B cell (primary cell): ENCODE measurements around the gene ZNF597. TPM values are rescaled to one million over a fixed set of nuclear protein-coding genes. Genes with fewer than 3 reads are reported as not detected.

Experiments
- ATAC-seq: fragments of 200-7000 bp; cut with Tn5 transposase; one replicate; pipeline ENCODE4 v1.10.0; 2021; ENCODE audit warnings: low read depth, mild to moderate bottlenecking, moderate number of reproducible peaks, moderate library complexity
- CTCF ChIA-PET: fragments of 350-600 bp; sonication (Branson Sonifier 250); formaldehyde crosslinking; loops from one replicate; lab custom pipeline; 2021; ENCODE audit warnings: antibody characterized with exemption, inconsistent platforms; lab: Charles Lee
- POLR2A ChIA-PET: fragments of 350-600 bp; sonication (Branson Sonifier 250); formaldehyde crosslinking; loops from one replicate; lab custom pipeline; 2021; ENCODE audit warnings: antibody characterized with exemption; lab: Charles Lee
- DNase-seq: peaks from one replicate; pipeline ENCODE4 v3.0.0; 2013
- H2AFZ ChIP-seq: 2 replicates; pipeline ENCODE4 v1.6.1; 2012; ENCODE audit warnings: mild to moderate bottlenecking, low read depth, low read length; ENCODE audit not compliant: insufficient read depth, poor library complexity, severe bottlenecking
- H3K27ac ChIP-seq, 2 donors: 1 replicate in 1 of 2; 2 replicates in 1 of 2; pipeline ENCODE4 v1.5.1; 2012 to 2013; ENCODE audit warnings: low read length in 2 of 2, mild to moderate bottlenecking in 2 of 2, moderate library complexity in 1 of 2
- H3K27me3 ChIP-seq, 4 experiments: fragments of 200-600 bp in 1 of 4; sonication (generic) in 1 of 4; replicated peaks in 1 of 4; 1 replicate in 2 of 4; 2 replicates in 2 of 4; pipeline versions ENCODE4 v1.6.1 to v1.7.0; 2013 to 2016; ENCODE audit warnings: low read length in 3 of 4, mild to moderate bottlenecking in 2 of 4, mixed read lengths in 1 of 4, moderate library complexity in 1 of 4; ENCODE audit not compliant: insufficient read depth in 4 of 4, control insufficient read depth in 3 of 4; ENCODE audit errors: control extremely low read depth in 1 of 4
- H3K36me3 ChIP-seq, 2 experiments: replicated peaks in 1 of 2; 1 replicate in 1 of 2; 2 replicates in 1 of 2; pipeline versions ENCODE4 v1.6.1 to v1.7.1; 2013; ENCODE audit warnings: low read length in 1 of 2; ENCODE audit not compliant: insufficient read depth in 2 of 2, control insufficient read depth in 1 of 2; ENCODE audit errors: control extremely low read depth in 1 of 2, extremely low read depth in 1 of 2
- H3K4me1 ChIP-seq, 2 donors: fragments of 200-600 bp in 1 of 2; sonication (generic) in 1 of 2; 1 replicate in 1 of 2; 2 replicates in 1 of 2; pipeline versions ENCODE4 v1.5.1 to v1.6.1; 2013 to 2017; ENCODE audit warnings: low read length in 2 of 2; ENCODE audit not compliant: control insufficient read depth in 2 of 2, insufficient read depth in 2 of 2
- H3K4me2 ChIP-seq: replicated peaks from 2 replicates; pipeline ENCODE3; 2012; ENCODE audit warnings: mild to moderate bottlenecking, low read depth, low read length; ENCODE audit not compliant: poor library complexity, severe bottlenecking
- H3K4me3 ChIP-seq, 5 experiments: fragments of 200-600 bp in 1 of 5; sonication (generic) in 1 of 5; 1 replicate in 3 of 5; 2 replicates in 2 of 5; pipeline versions ENCODE4 v1.5.1 to v1.7.0; 2011 to 2016; ENCODE audit warnings: low read length in 4 of 5, mild to moderate bottlenecking in 4 of 5, low read depth in 2 of 5, control low read depth in 1 of 5, moderate library complexity in 1 of 5; ENCODE audit not compliant: insufficient read depth in 1 of 5; ENCODE audit errors: control extremely low read depth in 1 of 5, extremely low read depth in 1 of 5
- H3K79me2 ChIP-seq: fragments of 200-600 bp; sonication (generic); one replicate; pipeline ENCODE4 v1.6.0; 2016; ENCODE audit warnings: low read length; ENCODE audit not compliant: control insufficient read depth, insufficient read depth
- H3K9ac ChIP-seq: fragments of 200-600 bp; sonication (generic); 2 replicates; pipeline ENCODE4 v1.6.1; 2017; ENCODE audit warnings: mild to moderate bottlenecking, low read length, moderate library complexity
- H3K9me3 ChIP-seq, 3 donors: one replicate each; pipeline versions ENCODE4 v1.6.1 to v1.7.1; 2013; ENCODE audit warnings: low read length in 2 of 3; ENCODE audit not compliant: control insufficient read depth in 2 of 3, insufficient read depth in 1 of 3; ENCODE audit errors: control extremely low read depth in 1 of 3
- H4K20me1 ChIP-seq: 2 replicates; pipeline ENCODE4 v1.6.0; 2012; ENCODE audit warnings: mild to moderate bottlenecking, low read length; ENCODE audit not compliant: insufficient read depth, control insufficient read depth, poor library complexity, severe bottlenecking
- H3K27ac Mint-ChIP-seq: one replicate; pipeline ENCODE4 v1.8.0; 2021; ENCODE audit warnings: mixed read lengths
- H3K27me3 Mint-ChIP-seq: one replicate; pipeline ENCODE4 v1.8.0; 2021; ENCODE audit warnings: mixed read lengths
- H3K4me1 Mint-ChIP-seq: one replicate; pipeline ENCODE4 v1.8.0; 2021; ENCODE audit warnings: mixed read lengths
- H3K4me3 Mint-ChIP-seq: one replicate; pipeline ENCODE4 v1.8.0; 2021; ENCODE audit warnings: mixed read lengths
- H3K9me3 Mint-ChIP-seq: one replicate; pipeline ENCODE4 v1.8.0; 2022; ENCODE audit warnings: mixed read lengths; ENCODE audit not compliant: insufficient read depth
- CTCF ChIP-seq: fragments of 200-600 bp; IDR thresholded peaks from one replicate; pipeline ENCODE4 v1.8.0; 2022; ENCODE audit warnings: antibody characterized with exemption, mild to moderate bottlenecking
- EZH2 ChIP-seq: IDR thresholded peaks from 2 replicates; pipeline ENCODE4 v1.6.1; 2012; ENCODE audit warnings: borderline replicate concordance, low read depth, mild to moderate bottlenecking, moderate library complexity, low read length; ENCODE audit not compliant: insufficient read depth, poor library complexity, severe bottlenecking
- WGBS: methylation state at CpG from one replicate; pipeline ENCODE4 v1.1.5; 2013; ENCODE audit warnings: missing lambda C conversion rate; ENCODE audit not compliant: insufficient coverage; 5-methylcytosine and 5-hydroxymethylcytosine counted together
- intact Hi-C: fragments of 100-400 bp; cut with micrococcal nuclease; formaldehyde crosslinking; loops from one replicate; pipeline ENCODE4 v1.10.0; 2022
- polyA plus RNA-seq: library from polyadenylated mRNA; depleted of rRNA; stranded (reverse); fragments of >200 nt; gene quantifications from 2 replicates; pipeline ENCODE4 v1.2.3, GENCODE V29; 2012
- total RNA-seq, 2 donors: library from RNA; stranded (reverse); fragments of 120-200 nt in 1 of 2; gene quantifications; 1 replicate in 1 of 2; 2 replicates in 1 of 2; pipeline versions ENCODE4 v1.2.3 to v1.2.4, GENCODE V29; 2013 to 2022

ZNF597 gene
- total and polyA plus RNA-seq, 2 donors (not counting 1 experiment from before 2014, with no cell fraction given): 1.3 to 5.0 TPM

GRCh38 chr16:3471518-3472176 is 28.3 kb upstream of the ZNF597 start:
- H3K9me3 Mint-ChIP-seq: no peaks in the 10 kb centered on the region
- H3K4me1 Mint-ChIP-seq: peaks cover 26% of the 10 kb centered on the region
- Histone ChIP-seq H3K79me2 (peaks cover 99% of the 10 kb centered on the region), H3K36me3 (peaks cover 0 to 7% of the 10 kb centered on the region in 2 experiments), H3K27ac (no peak overlapping the region), H3K9me3 (peaks cover 0 to 26% (median 6%) of the 10 kb centered on the region in 3 donors), H3K4me2 (no peak overlapping the region), H3K4me1 (no peaks in the 10 kb centered on the region), H3K9ac (no peak overlapping the region), H4K20me1 (peaks cover 89% of the 10 kb centered on the region), H3K27me3 (no peaks in the 10 kb centered on the region), H3K4me3 (no peak overlapping the region), H2AFZ (no peak overlapping the region)
- no peak overlapping the region for H3K4me3 Mint-ChIP-seq
- DNase-seq (no peak), ATAC-seq (no peak)
- intact Hi-C loops: no loop called here
- ChIA-PET POLR2A (no interaction called here), CTCF (no interaction called here)
- WGBS: 97% methylated on average over 20 of the region's 20 CpGs
- TF ChIP-seq CTCF (no peak), EZH2 (no peak)
- H3K27ac Mint-ChIP-seq: no peak overlapping the region
- H3K27me3 Mint-ChIP-seq: no peaks in the 10 kb centered on the region

- Histone ChIP-seq H3K9ac (no peak overlapping the region), H4K20me1 (peaks cover 89% of the 10 kb centered on the region), H3K4me3 (no peak overlapping the region), H3K27ac (no peak overlapping the region), H3K79me2 (peaks cover 99% of the 10 kb centered on the region), H3K36me3 (peaks cover 2 to 11% of the 10 kb centered on the region in 2 experiments), H2AFZ (no peak overlapping the region), H3K4me2 (no peak overlapping the region), H3K9me3 (peaks cover 0 to 26% (median 6%) of the 10 kb centered on the region in 3 donors), H3K4me1 (no peaks in the 10 kb centered on the region), H3K27me3 (no peaks in the 10 kb centered on the region)
- ChIA-PET POLR2A (no interaction called here), CTCF (no interaction called here)
- no peak overlapping the region for H3K27ac Mint-ChIP-seq
- DNase-seq (no peak), ATAC-seq (no peak)
- intact Hi-C loops: no loop called here
- WGBS: 96% methylated on average over 9 of the region's 9 CpGs
- H3K4me3 Mint-ChIP-seq: no peak overlapping the region
- no peaks in the 10 kb centered on the region for H3K9me3 Mint-ChIP-seq
- peaks cover 30% of the 10 kb centered on the region for H3K4me1 Mint-ChIP-seq
- TF ChIP-seq CTCF (no peak), EZH2 (no peak)
- no peaks in the 10 kb centered on the region for H3K27me3 Mint-ChIP-seq
Measured at GRCh38 chr16:3470723-3471122, 27.4 kb upstream of the ZNF597 start.
